ENCODE measurements around the gene UBE2Z.

Gene UBE2Z

DNA sequence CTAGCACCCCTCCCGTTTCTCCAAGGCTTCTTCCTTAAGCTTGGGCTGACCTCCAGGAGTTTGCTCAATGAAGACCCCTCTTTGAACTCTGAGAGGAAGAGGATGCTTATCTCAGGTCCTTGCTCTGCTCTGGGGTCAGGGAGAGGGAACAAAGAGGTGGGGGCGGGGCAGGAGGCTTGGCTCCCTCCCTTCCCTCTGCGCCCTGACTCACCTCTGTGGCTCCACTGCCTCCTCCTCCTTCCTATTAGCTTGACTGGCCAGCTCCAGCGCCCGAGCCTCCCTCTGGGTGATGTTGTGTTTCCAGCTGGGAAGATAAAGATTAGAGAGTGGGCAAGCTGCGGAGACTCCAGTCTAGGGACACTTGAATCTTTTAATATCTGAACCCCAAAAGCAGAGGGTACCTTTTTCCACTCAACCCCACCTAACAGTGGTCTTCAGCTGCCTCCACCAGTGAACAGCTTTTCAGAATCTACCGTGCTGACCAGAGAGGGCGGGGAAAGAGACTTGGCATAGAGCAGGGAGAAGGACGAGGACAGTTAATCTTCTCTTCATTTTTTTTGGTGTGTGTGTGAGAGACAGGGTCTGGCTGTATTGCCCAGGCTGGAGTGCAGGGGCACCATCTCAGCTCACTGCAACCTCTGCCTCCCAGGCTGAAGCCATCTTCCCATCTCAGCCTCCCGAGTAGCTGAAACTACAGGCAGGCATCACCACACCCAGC is 53.5 kb downstream of the UBE2Z start:
- DNase-seq = no peak

DNA sequence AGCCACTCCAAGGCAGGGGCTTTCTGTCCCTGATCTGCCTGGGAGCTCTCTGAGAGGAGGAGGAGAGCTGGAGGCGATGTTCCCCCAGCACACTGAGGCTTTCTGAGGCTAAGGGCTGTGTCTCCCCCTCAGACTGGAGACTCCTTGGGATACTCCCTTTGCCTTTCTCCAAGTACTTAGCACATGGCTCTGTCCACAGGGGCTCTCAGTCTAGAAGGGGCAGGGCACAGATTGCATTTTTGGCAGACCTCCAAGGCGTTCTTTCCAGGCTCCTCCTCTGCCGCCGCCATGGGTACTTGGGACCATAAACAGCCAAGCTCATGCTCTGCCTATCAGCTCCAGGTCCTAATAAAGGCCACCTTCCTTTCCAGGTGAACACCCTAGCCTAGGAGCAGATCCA is 62.0 kb downstream of the UBE2Z start:
- no peak for DNase-seq

DNA sequence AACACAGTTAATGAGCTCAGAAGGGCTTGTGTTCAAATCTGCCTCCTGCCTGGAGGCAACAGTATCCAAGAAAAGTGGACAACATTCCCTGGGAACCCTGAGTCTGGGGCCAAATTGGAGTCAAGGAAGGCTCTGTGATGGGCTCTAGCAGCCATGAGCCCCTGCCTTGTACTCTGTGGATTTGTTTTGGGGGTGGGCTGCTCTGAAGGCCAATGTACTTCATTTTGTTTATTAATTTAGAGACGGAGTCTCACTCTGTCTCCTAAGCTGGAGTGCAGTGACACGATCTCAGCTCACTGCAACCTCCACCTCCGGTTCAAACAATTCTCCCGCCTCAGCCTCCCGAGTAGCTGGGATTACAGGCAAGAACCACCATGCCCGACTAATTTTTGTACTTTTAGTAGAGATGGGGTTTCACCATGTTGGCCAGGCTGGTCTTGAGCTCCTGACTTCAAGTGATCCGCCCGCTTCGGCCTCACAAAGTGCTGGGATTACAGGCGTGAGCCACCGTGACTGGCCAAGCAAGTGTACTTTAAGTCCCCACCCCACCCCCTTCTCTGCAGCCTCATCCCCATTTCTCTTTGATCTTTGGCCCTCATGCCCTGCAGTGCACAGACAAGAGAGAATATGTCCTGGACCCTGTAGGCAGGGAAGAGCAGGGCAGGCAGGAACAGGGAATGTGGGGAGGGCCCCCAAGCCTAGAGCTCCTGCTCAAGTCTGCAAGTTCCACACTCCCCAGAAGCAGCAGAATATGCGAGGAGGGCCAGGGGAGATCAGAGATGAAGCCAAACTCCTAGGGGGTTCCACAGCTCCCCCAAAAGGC is 62.9 kb downstream of the UBE2Z start:
- no peak for DNase-seq

DNA sequence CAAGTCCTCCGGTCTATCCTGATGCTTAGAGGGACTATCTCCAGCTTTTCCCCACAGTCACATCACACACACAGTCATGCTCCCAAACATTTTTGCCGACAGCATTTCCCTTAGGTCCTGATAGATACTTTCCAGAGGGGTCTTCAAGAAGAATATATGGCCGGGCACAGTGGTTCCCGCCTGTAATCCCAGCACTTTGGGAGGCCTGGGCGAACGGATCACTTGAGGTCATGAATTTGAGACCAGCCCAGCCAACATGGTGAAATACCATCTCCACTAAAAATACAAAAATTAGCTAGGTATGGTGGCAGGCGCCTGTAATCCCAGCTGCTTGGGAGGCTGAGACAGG is 64.5 kb downstream of the UBE2Z start:
- DNase-seq = no peak

DNA sequence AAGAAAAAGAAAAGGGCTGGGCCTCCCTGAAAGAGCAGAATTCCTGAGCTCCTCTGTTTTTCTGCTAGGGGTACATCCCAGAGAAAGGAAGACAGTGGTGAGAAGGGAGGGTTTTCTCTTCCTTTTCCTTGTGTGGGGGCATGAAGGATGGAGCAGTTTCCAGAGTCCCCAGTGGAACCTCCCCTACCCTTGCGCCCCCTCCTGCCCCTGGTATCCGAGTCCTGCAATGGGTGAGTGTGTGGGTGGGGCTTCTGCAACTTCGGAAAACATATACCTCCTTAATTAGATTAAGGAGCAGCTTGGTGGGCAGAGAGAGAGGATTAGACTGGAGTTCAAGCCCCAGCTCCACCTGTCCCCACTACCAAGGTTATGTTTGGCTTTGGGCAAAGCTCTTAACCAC is 65.6 kb downstream of the UBE2Z start:
- no peak for DNase-seq

Data from DMS153 (cell line).